HEK293 (cell line): ENCODE data around the gene MYD88.

ENCODE experiments used
- BCL11A ChIP-seq: fragments of 450-650 bp; formaldehyde crosslinking; IDR thresholded peaks from 2 replicates; pipeline ENCODE4 v1.5.1; 2016; ENCODE audit warnings: low read depth, missing biosample characterization, missing genetic modification characterization
- ZBTB44 ChIP-seq: fragments of 450-650 bp; IDR thresholded peaks from 2 replicates; pipeline ENCODE4 v1.5.1; 2018; ENCODE audit warnings: missing biosample characterization, mild to moderate bottlenecking, missing genetic modification characterization
- ZNF596 ChIP-seq: fragments of 450-650 bp; IDR thresholded peaks from 2 replicates; pipeline ENCODE4 v1.5.0; 2018; ENCODE audit warnings: missing biosample characterization, mild to moderate bottlenecking, missing genetic modification characterization, moderate library complexity
- ZNF777 ChIP-seq: fragments of 450-650 bp; formaldehyde crosslinking; IDR thresholded peaks from 2 replicates; pipeline ENCODE4 v1.5.1; 2017; ENCODE audit warnings: missing biosample characterization, missing genetic modification characterization, borderline replicate concordance

GRCh38 chr3:38099518-38099917 is 38.9 kb upstream of the MYD88 start:
- TF ChIP-seq BCL11A (tag by site-specific recombination): no peak
- no peak for TF ChIP-seq ZBTB44
- TF ChIP-seq ZNF596: no peak
- no peak for TF ChIP-seq ZNF777 (tag by site-specific recombination)
